GM19193 (cell line): ENCODE results near the gene NHSL2.

Experiments
- POLR2A ChIP-seq: IDR thresholded peaks from 4 replicates; pipeline ENCODE4 v1.6.1; 2011; ENCODE audit not compliant: insufficient read depth, insufficient read length; ENCODE audit errors: extremely low read depth

The NHSL2 gene

DNA sequence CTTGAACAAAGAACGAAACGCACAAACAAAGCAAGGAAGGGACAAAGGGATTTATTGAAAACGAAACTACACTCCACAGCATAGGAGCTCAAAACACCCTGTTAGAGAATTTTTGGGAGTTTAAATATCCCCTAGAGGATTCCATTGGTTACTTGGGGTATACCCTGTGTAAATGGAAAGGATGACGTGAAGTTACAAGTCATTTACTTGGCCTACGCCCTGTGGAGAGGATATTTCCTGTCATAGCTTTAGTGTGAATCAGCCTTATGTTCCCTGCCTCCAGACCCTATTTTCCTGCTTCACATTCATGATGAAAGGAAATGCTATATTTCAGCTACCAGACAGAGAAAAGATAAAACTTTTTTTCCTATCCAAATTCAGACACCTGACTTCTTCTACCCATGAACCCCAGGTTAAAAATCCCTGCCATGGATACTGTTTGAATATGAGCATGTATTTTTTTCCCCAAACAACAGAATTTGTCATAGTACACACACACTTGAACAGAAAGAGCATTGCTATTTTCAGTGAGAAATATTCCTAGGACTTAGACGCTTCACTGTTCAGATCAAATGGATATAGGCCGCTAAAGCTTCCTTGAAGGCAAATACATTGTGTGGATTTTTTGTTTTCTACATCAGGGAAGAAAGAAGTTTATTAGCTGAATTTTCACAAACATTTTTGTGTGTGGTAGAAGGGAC lies 291.3 kb downstream of the NHSL2 start:
- no peak for TF ChIP-seq POLR2A
